GF-D8 (cell line): ENCODE measurements around the gene TASOR2.

Experiments
- DNase-seq: peaks from one replicate; lab custom pipeline; 2025; lab: John Stamatoyannopoulos, UW

Gene TASOR2

GRCh38 chr10:5655121-5655520 lies 29.5 kb upstream of the TASOR2 start:
- DNase-seq, result no peak

GRCh38 chr10:5656737-5657579 lies 27.7 kb upstream of the TASOR2 start:
- no peak for DNase-seq

- no peak for DNase-seq
Measured at GRCh38 chr10:5658871-5659618, 25.6 kb upstream of the TASOR2 start.

DNA sequence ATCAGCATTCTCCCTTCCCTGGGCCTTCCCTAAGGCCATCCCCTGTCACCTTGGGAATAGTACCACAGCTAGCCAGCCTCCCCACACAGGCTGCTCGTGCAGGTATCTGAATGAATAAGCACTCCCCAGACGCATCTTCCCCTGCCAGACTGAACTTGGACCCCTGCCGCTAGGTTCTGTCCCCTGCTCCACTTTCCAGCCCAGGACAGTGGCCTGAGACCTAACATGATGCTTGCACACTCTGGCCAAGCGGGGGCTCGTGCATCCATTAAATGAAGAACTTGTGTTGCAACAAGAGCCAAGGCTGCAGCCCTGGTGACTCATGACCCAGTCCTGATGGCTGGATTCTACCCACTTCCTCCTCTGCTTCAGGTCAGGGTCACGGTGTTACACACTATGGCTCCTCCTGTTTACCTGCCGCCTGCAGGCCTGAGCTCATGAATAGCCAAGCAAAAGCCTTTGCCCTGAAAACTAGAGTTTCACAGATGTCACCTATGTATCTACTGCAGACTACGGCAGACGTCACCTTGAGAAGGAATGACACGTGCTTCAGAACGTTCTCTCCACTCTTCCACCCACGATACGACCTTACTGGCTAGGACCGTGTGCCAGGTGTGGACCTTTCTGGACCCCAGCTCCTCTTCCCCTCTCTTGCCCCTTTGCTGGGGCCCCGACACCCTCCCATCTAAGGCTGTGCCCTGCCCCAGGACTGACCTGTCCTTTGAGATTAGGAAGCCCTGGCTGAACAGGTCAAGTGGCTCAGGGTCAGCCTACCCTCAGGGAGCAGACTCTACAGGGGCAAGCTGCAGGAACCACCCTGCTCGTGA lies 24.7 kb upstream of the TASOR2 start:
- DNase-seq, result peak; percentile 66

- DNase-seq, result no peak
Measured at GRCh38 chr10:5661043-5661442, 23.6 kb upstream of the TASOR2 start.

DNA sequence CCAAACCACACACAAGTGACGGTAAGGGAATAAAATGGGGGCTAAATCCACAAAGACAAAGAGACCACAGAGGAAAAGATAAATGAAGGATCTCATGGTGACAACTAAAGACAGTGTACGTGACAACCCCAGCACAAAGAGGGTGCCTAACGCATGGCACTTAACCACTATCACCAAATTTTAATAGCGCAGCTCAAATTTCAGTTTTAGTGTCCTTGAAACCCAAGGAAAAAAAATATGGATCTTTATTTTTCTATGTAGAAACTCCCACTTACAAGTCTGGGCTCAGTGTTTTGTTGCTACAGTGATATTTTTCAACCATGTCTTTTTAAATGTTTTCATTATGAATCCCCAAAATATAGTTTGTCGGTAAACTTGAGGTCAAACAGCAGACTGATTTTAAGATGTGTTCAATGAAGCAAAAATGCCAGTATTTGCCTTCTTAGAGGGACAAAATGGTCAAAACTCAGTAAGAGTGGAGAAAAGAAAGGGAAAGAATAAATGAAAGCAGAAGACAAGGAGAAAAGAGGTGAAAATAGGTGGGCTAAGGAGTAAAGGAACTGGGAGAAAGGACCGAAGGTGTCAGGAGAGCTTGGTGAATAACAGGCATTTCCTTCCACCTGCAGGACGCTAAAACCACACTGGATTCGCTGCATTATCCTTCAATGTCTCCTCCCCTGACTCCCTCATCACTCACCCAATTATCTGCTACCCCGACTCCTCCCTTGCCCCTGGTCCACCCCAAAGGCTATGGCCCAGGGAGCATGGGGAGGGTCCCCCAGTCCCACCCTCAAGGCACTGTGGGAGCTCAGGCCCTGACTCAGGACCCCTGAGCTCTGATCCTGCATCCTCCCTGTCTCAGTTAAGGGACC lies 21.7 kb upstream of the TASOR2 start:
- DNase-seq, result no peak

- no peak for DNase-seq
Measured at GRCh38 chr10:5663692-5664427, 20.8 kb upstream of the TASOR2 start.

DNA sequence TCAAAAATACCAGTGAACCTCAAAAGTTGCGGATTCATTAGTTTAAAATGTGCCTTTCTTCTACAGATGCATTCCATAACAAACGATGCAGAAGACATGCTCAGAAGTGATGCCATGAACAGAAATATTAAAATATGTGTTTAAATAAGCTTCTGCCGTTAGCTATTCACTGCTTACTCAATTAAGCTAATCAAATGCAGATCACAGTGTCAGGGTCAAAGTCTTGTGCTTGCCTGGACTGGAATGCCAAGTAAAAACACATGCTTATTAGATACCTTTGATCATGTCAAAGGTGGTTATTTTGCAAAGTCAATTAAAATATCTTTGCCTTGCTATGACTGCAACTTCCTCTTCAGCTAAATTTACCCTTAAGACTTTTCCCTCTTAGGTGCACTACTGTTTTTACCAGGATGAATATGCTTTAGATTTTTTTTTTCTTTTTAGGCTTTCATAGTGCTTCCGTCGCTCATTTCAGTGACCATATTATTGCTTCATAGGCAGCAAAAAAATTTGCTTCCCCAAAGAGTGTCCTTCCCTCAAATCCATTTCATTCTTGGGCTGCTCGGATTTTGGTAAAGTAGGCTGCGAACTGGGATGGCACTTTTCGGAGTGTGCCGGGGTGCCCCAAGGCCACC lies 19.1 kb upstream of the TASOR2 start:
- DNase-seq, result peak; percentile 47

DNA sequence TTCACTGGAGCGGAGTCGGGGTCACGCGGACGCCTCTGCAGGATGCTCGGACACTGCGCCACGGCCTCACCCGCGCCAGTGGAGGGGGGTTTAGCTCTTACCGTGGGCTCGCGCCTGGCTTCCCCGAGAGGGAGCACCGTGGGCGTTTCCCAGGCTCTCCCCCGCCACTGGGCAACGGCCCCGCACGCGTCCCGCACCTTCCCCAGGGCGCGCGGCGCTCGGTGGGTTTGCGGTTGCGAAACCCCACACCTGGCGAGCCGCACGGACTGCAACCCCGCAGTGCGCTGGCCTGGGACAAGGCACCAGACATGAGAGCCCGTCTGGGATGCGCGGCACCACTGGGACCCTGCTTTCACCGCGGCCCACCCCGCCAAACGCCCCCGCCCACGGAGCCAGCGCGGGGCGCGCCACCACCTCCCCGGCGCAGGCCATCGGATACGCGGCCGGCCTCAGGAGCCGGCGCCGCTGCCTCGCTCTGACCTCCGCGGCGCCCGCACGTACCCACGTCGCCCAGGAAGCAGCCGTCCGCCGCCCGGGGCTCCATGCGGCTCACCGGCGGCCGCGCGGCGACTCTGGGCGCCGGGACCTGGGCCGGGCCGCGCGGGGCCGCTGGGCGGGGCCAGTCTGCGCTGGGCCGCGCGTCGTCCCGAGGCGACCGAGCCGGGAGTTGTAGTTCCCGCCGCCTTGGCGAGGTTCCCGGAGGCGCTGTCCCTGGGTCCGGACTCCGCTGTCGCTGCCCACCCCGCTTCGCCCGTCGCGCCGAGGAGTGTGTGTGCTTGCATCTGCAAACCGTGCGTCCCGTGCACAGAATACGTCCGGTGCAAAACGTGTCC lies 18.4 kb upstream of the TASOR2 start, which contains the start of gene ASB13:
TSS of gene ASB13 (minus strand) at position 588 of the 833 bp plus-strand sequence. CDS start at position 544, 44 bp downstream.
- DNase-seq, result peak; percentile 44

GRCh38 chr10:5666841-5667630 lies 17.6 kb upstream of the TASOR2 start:
- no peak for DNase-seq

DNA sequence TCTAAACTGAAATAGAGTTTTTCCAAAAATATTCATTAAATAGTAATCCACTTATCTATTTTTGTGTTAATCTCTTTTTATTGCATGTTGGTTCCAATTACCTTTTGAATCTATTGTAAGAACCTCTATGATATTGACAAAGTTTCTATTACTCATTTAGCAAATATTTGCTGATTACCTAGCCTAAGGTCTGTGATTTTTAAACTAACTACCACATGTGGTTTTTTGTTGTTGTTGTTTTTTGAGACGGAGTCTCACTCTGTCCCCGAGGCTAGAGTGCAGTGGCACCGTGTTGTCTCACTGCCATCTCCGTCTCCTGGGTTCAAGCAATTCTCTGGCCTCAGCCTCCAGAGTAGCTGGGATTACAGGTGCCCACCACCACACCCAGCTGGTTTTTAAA lies 16.2 kb upstream of the TASOR2 start:
- no peak for DNase-seq

DNA sequence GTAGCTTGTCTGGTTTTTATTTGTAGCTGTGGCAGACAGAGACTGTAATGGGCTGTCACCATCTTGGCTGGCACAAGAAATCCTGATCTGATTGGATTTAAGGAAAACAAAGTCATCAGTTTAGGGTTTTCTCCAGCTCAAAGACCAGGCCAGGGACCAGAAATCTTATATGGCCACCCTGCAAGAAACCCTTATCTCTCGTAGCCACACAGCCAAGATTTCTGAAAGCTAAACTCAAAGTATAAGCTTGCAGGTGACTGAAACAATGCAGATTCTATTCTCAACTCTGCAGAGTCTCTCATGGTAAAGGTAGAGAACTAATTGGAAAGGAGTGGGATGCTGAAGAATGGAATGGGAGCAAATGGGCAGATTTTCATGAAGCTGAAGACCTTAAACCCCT lies 15.0 kb upstream of the TASOR2 start:
- no peak for DNase-seq

GRCh38 chr10:5670662-5671375 lies 13.8 kb upstream of the TASOR2 start:
- no peak for DNase-seq

- no peak for DNase-seq
Measured at GRCh38 chr10:5678397-5679036, 6.1 kb upstream of the TASOR2 start.

DNA sequence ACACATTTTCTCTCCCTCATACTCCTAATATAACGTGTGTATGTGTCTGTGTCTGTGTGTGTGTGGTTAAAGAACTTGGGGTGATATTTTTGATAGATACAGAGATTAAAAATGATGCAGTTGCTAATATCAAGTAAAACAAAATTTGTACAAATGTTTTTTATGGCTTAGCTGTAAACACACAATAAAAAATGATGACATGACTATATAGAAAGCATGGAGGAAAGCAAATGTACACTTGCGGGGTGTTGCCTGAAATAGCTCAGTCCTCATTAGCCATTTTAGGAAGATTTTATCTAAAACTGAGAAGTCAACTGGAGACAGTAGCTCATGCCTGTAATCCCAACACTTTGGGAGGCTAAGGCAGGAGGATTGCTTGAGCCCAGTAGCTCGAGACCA lies 5.6 kb upstream of the TASOR2 start:
- DNase-seq, result no peak

DNA sequence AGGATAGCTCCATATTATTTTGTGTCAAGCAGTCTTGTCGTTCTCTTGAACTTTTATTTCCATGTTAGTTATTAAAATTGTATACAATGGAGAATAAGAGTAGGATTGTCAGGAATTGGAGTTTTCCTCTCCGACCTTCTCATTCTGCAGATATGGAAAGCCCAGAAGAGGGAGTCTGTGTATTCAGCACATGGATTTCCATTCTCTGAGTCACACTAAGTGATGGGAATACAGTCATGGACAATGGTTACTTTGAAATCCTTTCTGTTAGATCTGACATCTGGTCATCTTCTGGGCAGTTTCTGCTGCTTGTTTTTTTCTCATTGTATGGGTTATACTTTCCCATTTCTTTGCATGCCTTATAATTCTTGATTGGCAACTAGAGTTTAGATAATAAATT lies 5.0 kb upstream of the TASOR2 start:
- DNase-seq, result no peak

- DNase-seq, result no peak
Measured at GRCh38 chr10:5681930-5682329, 2.7 kb upstream of the TASOR2 start.
